ENCODE results near the gene DOK5.

GRCh38 chr20:54469293-54469692 lies 6.1 kb upstream of the DOK5 start:
- TF ChIP-seq CTCF (conservative IDR thresholded peaks at IDR 0.05) (no peak), ZFX (IDR thresholded peaks at IDR 0.05) (no peak)
